ENCODE measurements around the gene ATG16L1.

DNA sequence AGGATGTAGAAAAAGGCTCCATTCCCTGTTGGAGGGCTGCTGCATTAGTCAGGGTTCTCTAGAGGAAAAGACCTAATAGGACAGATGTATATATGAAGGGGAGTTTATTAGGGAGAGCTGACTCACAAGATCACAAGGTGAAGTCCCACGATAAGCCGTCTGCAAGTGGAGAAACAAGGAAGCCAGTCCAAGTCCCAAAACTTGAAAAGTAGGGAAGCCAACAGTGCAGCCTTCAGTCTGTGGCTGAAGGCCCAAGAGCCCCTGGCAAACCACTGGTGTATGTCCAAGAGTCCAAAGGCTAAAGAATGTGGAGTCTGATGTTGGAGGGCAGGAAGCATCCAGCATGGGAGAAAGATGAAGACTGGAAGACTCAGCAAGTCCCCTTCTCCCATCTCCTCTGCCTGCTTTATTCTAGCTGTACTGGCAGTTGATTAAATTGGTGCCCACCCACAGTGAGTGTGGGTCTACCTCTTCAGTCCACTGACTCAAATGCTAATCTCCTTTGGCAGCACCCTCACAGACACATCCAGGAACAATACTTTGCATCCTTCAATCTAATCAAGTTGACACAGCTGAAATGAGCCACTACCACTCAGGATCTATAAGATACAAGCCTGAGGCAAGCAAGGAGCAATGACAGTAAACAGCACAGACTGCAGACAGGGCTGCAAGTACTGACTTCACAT lies 30.0 kb upstream of the ATG16L1 start:
- TF ChIP-seq, protein P1, sequence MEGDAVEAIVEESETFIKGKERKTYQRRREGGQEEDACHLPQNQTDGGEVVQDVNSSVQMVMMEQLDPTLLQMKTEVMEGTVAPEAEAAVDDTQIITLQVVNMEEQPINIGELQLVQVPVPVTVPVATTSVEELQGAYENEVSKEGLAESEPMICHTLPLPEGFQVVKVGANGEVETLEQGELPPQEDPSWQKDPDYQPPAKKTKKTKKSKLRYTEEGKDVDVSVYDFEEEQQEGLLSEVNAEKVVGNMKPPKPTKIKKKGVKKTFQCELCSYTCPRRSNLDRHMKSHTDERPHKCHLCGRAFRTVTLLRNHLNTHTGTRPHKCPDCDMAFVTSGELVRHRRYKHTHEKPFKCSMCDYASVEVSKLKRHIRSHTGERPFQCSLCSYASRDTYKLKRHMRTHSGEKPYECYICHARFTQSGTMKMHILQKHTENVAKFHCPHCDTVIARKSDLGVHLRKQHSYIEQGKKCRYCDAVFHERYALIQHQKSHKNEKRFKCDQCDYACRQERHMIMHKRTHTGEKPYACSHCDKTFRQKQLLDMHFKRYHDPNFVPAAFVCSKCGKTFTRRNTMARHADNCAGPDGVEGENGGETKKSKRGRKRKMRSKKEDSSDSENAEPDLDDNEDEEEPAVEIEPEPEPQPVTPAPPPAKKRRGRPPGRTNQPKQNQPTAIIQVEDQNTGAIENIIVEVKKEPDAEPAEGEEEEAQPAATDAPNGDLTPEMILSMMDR (IDR thresholded peaks at IDR 0.05) = no peak
- TF ChIP-seq POLR2AphosphoS5 (IDR thresholded peaks at IDR 0.05) = no peak
- TF ChIP-seq POLR2A (IDR thresholded peaks at IDR 0.05) = no peak

Data from prostate gland (tissue), 2 donors.